Adrenal gland (tissue), 5 donors: ENCODE data around the gene HS3ST4.

ENCODE experiments used
- CTCF ChIP-seq, 6 experiments: fragments of 450-650 bp in 4 of 6; fragments of 200-600 bp in 2 of 6; sonication (generic) in 1 of 6; IDR thresholded peaks; 1 replicate in 5 of 6; 2 replicates in 1 of 6; pipeline versions ENCODE4 v1.5.1 to v1.8.0; 2016 to 2021; ENCODE audit warnings: antibody characterized with exemption in 6 of 6, mild to moderate bottlenecking in 2 of 6, moderate library complexity in 1 of 6
- POLR2A ChIP-seq, 2 donors: fragments of 450-650 bp; IDR thresholded peaks; one replicate each; pipeline ENCODE4 v1.6.1; 2017; ENCODE audit warnings: antibody characterized with exemption in 2 of 2, mild to moderate bottlenecking in 2 of 2, moderate library complexity in 1 of 2
- donor health status: DM: no; HTN: no; CAD: no.

DNA sequence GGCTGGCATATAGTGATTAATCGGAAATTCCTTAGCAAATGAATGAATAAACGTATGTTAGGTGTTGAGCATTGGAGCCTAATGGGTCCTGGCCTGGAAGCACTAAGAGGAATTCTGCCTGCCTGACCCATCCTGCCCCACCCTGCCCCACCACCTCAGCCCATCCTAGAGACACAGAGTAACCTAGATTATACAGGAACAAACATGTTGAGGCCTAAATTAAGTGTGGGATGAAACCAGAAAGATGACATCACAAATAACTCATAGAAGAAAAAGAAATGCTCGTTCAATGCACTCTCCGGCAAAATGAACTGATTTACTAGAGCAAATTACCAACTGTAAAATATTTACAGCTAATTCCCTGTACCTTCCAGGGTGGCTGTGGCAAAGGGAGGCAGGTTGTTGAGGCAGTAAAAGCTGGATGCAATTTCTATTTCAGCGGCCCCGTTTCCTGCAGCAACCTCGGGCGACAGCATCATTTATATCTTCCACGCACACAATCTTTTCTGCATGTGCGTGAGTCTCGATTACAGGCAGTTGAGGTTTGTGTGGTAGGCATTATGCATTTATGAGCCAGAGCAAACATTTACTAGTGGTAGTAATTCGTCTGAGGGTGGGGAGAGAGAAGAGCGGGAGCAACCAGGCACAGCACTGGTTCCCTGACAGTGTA, 417.2 kb downstream of the HS3ST4 start:
- TF ChIP-seq CTCF (IDR thresholded peaks at IDR 0.05): no peak
- no peak for TF ChIP-seq POLR2A (IDR thresholded peaks at IDR 0.05)
